Panc1 (cell line): Measurements from ENCODE around the gene ZFHX3. TPM values are rescaled to one million over a fixed set of nuclear protein-coding genes. Genes with fewer than 3 reads are reported as not detected.
A peak's percentile ranks its signal among the peaks of the same experiment; 100 is the strongest.

Source experiments
- ATAC-seq: fragments of 200-7000 bp; cut with Tn5 transposase; 2 replicates; pipeline ENCODE4 v1.9.1; 2020; ENCODE audit warnings: mild to moderate bottlenecking, moderate library complexity
- BruUV-seq: library from RNA; stranded (reverse); fragments of 400-500 nt; replicated peaks from 2 replicates; lab custom pipeline; 2021; lab: Mats Ljungman, UMichigan
- CTCF ChIA-PET: fragments of 300-600 bp; sonication (Branson Sonifier 250); formaldehyde crosslinking; loops from one replicate; lab custom pipeline; 2022; ENCODE audit warnings: antibody characterized with exemption; lab: Charles Lee
- POLR2A ChIA-PET: fragments of 300-600 bp; sonication (Branson Sonifier 250); formaldehyde crosslinking; loops from one replicate; lab custom pipeline; 2022; ENCODE audit warnings: antibody characterized with exemption; lab: Charles Lee
- DNase-seq: peaks from one replicate; pipeline ENCODE4 v3.0.0-alpha.2; 2010; ENCODE audit warnings: low read depth, low spot score
- H3K27ac ChIP-seq: 2 replicates; pipeline ENCODE4 v1.5.1; 2011; ENCODE audit warnings: mild to moderate bottlenecking, low read length, inconsistent platforms
- H3K27me3 ChIP-seq: fragments of 200-500 bp; sonication (Bioruptor generic); 2 replicates; pipeline ENCODE4 v1.6.0; 2014; ENCODE audit warnings: low read length, inconsistent platforms; ENCODE audit not compliant: control insufficient read depth, insufficient read depth
- H3K36me3 ChIP-seq: fragments of 200-500 bp; sonication (Bioruptor generic); 2 replicates; pipeline ENCODE4 v1.5.1; 2014; ENCODE audit warnings: inconsistent platforms, mild to moderate bottlenecking, low read length, moderate library complexity; ENCODE audit not compliant: control insufficient read depth, insufficient read depth
- H3K4me1 ChIP-seq: 2 replicates; pipeline ENCODE4 v1.5.1; 2011; ENCODE audit warnings: inconsistent platforms, mild to moderate bottlenecking, low read length, moderate library complexity; ENCODE audit not compliant: control insufficient read depth, insufficient read depth
- H3K4me3 ChIP-seq, 2 experiments: 2 replicates each; pipeline ENCODE4 v1.5.1; 2011 to 2012; ENCODE audit warnings: low read depth in 2 of 2, low read length in 2 of 2, mild to moderate bottlenecking in 2 of 2, inconsistent platforms in 1 of 2, moderate library complexity in 1 of 2
- H3K9me3 ChIP-seq: fragments of 200-500 bp; sonication (Bioruptor generic); 2 replicates; pipeline ENCODE4 v1.5.1; 2014; ENCODE audit warnings: low read depth, mild to moderate bottlenecking, inconsistent platforms, low read length, moderate library complexity; ENCODE audit not compliant: control insufficient read depth, insufficient read depth
- POLR2AphosphoS5 ChIP-seq: IDR thresholded peaks from 2 replicates; pipeline ENCODE4 v1.6.1; 2012; ENCODE audit warnings: mild to moderate bottlenecking, low read depth, low read length, moderate library complexity
- SIN3A ChIP-seq: IDR thresholded peaks from 2 replicates; pipeline ENCODE4 v1.6.1; 2012; ENCODE audit warnings: low read depth, mild to moderate bottlenecking, low read length, moderate library complexity, borderline replicate concordance; ENCODE audit not compliant: insufficient read depth
- TCF7L2 ChIP-seq: IDR thresholded peaks from 2 replicates; pipeline ENCODE4 v1.6.1; 2011; ENCODE audit warnings: mild to moderate bottlenecking, low read depth, low read length, inconsistent platforms
- in situ Hi-C: cut with HindIII; loops from 2 replicates; pipeline ENCODE4 v1.10.0; 2016; ENCODE audit warnings: low sequenced_read_pairs, low pct_unique_long_range_greater_than_20kb
- intact Hi-C: fragments of 100-400 bp; cut with micrococcal nuclease; formaldehyde crosslinking; loops from one replicate; pipeline ENCODE4 v1.10.0; 2022; ENCODE audit not compliant: unreplicated experiment
- total RNA-seq: library from RNA; stranded (reverse); gene quantifications from one replicate; pipeline ENCODE4 v1.2.1, GENCODE V29; 2021; ENCODE audit not compliant: unreplicated experiment
- TF ChIP-seq, protein P1 (sequence below): fragments of 450-650 bp; IDR thresholded peaks from 2 replicates; pipeline ENCODE4 v1.5.1; 2017; ENCODE audit warnings: mild to moderate bottlenecking
- TF ChIP-seq, protein P2 (sequence below), 2 experiments: IDR thresholded peaks; 2 replicates each; pipeline ENCODE4 v1.6.1; 2011 to 2012; ENCODE audit warnings: low read depth in 2 of 2, control low read depth in 1 of 2, low read length in 1 of 2, mild to moderate bottlenecking in 1 of 2, moderate library complexity in 1 of 2; ENCODE audit not compliant: insufficient read depth in 1 of 2

ZFHX3 gene
- total RNA-seq, 1 experiment from 2014 or later = 7.1 TPM

DNA sequence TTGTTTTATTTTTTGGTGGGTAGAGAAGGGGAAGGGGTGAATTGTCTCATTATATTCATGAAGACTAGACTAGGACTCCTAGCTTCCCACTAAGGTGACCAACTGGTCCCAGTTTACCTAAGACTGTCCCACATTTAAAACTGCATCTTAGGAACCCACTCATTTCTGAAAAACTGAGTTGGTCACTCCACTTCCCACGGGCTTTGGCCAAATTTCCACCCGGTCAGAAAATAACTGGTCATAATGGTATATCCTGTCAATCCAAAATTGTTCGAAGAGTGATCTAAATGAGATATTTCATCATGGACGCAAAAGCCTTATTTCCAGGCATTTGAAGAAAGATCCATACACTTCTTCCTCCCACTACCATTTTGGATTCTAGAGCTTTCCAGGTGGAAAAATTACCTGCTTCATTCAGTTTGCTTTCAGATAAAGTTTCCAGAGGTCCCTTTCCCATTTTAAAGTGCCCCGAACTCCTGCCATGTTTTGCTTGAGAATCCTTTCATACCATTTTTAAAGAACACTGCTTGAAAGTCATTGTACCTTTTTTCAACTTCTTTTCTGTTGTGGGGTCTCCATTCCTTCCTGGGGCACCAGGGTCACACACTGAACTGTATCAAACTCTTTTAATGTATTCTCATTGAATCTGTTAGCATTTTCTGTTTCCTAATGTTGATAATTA, 21.8 kb upstream of the ZFHX3 start:
- no peak for DNase-seq
- TF ChIP-seq, protein P1, sequence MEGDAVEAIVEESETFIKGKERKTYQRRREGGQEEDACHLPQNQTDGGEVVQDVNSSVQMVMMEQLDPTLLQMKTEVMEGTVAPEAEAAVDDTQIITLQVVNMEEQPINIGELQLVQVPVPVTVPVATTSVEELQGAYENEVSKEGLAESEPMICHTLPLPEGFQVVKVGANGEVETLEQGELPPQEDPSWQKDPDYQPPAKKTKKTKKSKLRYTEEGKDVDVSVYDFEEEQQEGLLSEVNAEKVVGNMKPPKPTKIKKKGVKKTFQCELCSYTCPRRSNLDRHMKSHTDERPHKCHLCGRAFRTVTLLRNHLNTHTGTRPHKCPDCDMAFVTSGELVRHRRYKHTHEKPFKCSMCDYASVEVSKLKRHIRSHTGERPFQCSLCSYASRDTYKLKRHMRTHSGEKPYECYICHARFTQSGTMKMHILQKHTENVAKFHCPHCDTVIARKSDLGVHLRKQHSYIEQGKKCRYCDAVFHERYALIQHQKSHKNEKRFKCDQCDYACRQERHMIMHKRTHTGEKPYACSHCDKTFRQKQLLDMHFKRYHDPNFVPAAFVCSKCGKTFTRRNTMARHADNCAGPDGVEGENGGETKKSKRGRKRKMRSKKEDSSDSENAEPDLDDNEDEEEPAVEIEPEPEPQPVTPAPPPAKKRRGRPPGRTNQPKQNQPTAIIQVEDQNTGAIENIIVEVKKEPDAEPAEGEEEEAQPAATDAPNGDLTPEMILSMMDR = no peak
- TF ChIP-seq SIN3A = no peak
- TF ChIP-seq TCF7L2 = no peak
- TF ChIP-seq, protein P2, sequence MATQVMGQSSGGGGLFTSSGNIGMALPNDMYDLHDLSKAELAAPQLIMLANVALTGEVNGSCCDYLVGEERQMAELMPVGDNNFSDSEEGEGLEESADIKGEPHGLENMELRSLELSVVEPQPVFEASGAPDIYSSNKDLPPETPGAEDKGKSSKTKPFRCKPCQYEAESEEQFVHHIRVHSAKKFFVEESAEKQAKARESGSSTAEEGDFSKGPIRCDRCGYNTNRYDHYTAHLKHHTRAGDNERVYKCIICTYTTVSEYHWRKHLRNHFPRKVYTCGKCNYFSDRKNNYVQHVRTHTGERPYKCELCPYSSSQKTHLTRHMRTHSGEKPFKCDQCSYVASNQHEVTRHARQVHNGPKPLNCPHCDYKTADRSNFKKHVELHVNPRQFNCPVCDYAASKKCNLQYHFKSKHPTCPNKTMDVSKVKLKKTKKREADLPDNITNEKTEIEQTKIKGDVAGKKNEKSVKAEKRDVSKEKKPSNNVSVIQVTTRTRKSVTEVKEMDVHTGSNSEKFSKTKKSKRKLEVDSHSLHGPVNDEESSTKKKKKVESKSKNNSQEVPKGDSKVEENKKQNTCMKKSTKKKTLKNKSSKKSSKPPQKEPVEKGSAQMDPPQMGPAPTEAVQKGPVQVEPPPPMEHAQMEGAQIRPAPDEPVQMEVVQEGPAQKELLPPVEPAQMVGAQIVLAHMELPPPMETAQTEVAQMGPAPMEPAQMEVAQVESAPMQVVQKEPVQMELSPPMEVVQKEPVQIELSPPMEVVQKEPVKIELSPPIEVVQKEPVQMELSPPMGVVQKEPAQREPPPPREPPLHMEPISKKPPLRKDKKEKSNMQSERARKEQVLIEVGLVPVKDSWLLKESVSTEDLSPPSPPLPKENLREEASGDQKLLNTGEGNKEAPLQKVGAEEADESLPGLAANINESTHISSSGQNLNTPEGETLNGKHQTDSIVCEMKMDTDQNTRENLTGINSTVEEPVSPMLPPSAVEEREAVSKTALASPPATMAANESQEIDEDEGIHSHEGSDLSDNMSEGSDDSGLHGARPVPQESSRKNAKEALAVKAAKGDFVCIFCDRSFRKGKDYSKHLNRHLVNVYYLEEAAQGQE (IDR thresholded peaks at IDR 0.05; ENCODE audit: insufficient read depth in 1 of 2, low read depth in 2 of 2, low read length in 1 of 2) = no peak
- no peak for TF ChIP-seq POLR2AphosphoS5
- Histone ChIP-seq H3K36me3 (no peaks in the 10 kb centered on the region), H3K9me3 (no peaks in the 10 kb centered on the region), H3K27ac (no peak overlapping the region), H3K27me3 (no peaks in the 10 kb centered on the region), H3K4me1 (peaks cover 4% of the 10 kb centered on the region; the same call in 1 of the 2 replicates), H3K4me3 (peak overlapping the region in 1 of 2 experiments; percentile 61; a peak in 3 of 4 replicates)
- ChIA-PET CTCF (no interaction called here), POLR2A (interaction anchor here (0.6 kb wide), 1 partner anchor 1235 kb away, joined by 3 read pairs; no protein-coding TSS in a partner anchor)
- in situ Hi-C loops = no loop called here
- intact Hi-C loops = loop anchor here (10.0 kb wide), 1 partner anchor 125 kb away; no protein-coding TSS in a partner anchor
- no TSS peak for BruUV-seq
- no peak for ATAC-seq

DNA sequence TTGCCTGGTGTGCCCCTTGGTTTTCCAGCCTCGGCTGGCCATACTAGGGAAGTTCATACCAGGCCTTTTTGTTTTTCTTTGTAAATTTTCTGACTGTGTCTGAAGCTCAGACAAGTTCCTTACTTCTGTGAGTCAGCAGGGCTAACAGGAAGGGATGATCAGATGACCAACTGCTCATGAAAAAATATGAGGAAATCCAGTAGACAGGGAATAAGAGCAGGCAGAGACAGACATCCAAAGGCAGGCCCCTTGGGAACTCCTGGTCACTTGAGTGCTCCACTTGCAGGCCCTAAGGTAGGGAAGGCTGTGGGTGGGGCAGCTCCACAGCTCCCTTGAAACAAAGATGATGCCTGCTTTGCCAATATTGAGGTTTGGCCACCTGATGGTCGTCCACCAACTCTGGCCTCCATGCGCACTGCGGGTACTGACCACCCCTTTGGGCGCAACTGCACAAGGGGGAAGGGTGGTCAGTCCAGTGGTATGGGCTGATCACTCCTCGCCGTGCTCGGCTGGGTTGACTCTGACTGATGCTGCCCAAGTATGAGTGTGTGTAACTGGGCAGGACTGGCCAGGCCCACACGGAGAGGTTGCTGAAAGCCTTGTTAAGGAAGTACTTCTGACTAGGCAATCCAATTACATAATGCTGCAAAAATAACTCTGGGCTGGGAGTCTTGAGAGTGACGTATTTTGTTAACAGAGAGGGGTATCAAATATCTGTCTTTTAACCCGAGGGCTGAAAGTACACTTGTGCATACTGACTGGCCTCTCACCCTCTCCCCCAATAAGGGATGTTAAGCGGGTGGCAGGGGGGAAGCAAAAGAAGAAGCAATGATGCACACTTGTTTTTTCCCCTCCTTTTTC, 20.8 kb upstream of the ZFHX3 start:
- no peak overlapping the region for H3K4me3 ChIP-seq
- ChIA-PET POLR2A (no interaction called here), CTCF (interaction anchor here (0.6 kb wide), 1 partner anchor 342 kb away, joined by 3 read pairs; no protein-coding TSS in a partner anchor)
- BruUV-seq = no TSS peak
- H3K9me3 ChIP-seq = no peaks in the 10 kb centered on the region
- DNase-seq (no peak), ATAC-seq (no peak)
- no peaks in the 10 kb centered on the region for H3K36me3 ChIP-seq
- in situ Hi-C loops = no loop called here
- TF ChIP-seq TCF7L2 (no peak), POLR2AphosphoS5 (no peak), SIN3A (no peak)
- TF ChIP-seq, protein P2 (IDR thresholded peaks at IDR 0.05; ENCODE audit: insufficient read depth in 1 of 2, low read depth in 2 of 2, low read length in 1 of 2) = no peak
- TF ChIP-seq, protein P1 = no peak
- intact Hi-C loops = loop anchor here (10.0 kb wide), 1 partner anchor 126 kb away; no protein-coding TSS in a partner anchor
- H3K4me1 ChIP-seq = peaks cover 4% of the 10 kb centered on the region; the same call in 1 of the 2 replicates
- H3K27ac ChIP-seq = no peak overlapping the region
- H3K27me3 ChIP-seq = no peaks in the 10 kb centered on the region
